ENCODE data around the gene CCNQ. TPM values are rescaled to one million over a fixed set of nuclear protein-coding genes. Genes with fewer than 3 reads are reported as not detected.

Gene CCNQ
- total RNA-seq, 5 donors from 2014 or later (not counting 1 experiment from before 2014, with no cell fraction given): 12.5 to 29.8 (median 25.5) TPM

- ChIA-PET POLR2A (no interaction called here), CTCF (interaction anchor here in 1 of 2 donors (1.1 kb wide), 1 partner anchor 10 kb away, joined by 3 read pairs; no protein-coding TSS in a partner anchor)
- Histone ChIP-seq H3K9me3 (no peaks in the 10 kb centered on the region), H3K27me3 (replicated peaks in 1 of 2; ENCODE audit: control insufficient read depth in 2 of 2, extremely low read depth in 1 of 2, insufficient read depth in 2 of 2, low read length in 1 of 2) (no peaks in the 10 kb centered on the region), H3K4me1 (ENCODE audit: control insufficient read depth in 1 of 2, extremely low read depth in 1 of 2, insufficient read depth in 2 of 2, low read length in 2 of 2) (peaks cover 3 to 16% of the 10 kb centered on the region in 2 experiments), H3K36me3 (ENCODE audit: control insufficient read depth in 2 of 2, extremely low read depth in 1 of 2, insufficient read depth in 1 of 2, low read length in 1 of 2) (no peaks in the 10 kb centered on the region), H3K27ac (ENCODE audit: low read length) (no peak overlapping the region), H3K4me3 (ENCODE audit: control insufficient read depth in 1 of 2, extremely low read depth in 1 of 2, low read length in 1 of 2) (no peak overlapping the region)
- no peak for ATAC-seq (replicated peaks in 1 of 4)
- no peak for DNase-seq
- peaks cover 8 to 24% (median 20%) of the 10 kb centered on the region in 3 donors for H3K4me1 Mint-ChIP-seq
- H3K27ac Mint-ChIP-seq: no peak overlapping the region
- peaks cover 0 to 5% of the 10 kb centered on the region in 2 donors for H3K27me3 Mint-ChIP-seq
- no peaks in the 10 kb centered on the region for H3K36me3 Mint-ChIP-seq
- H3K4me3 Mint-ChIP-seq: no peak overlapping the region
- 92% methylated on average over 15 of the region's 18 CpGs for WGBS (ENCODE audit: insufficient coverage)
- no peaks in the 10 kb centered on the region for H3K9me3 Mint-ChIP-seq
Observed at GRCh38 chrX:153578200-153578835, 20.6 kb downstream of the CCNQ start.

DNA sequence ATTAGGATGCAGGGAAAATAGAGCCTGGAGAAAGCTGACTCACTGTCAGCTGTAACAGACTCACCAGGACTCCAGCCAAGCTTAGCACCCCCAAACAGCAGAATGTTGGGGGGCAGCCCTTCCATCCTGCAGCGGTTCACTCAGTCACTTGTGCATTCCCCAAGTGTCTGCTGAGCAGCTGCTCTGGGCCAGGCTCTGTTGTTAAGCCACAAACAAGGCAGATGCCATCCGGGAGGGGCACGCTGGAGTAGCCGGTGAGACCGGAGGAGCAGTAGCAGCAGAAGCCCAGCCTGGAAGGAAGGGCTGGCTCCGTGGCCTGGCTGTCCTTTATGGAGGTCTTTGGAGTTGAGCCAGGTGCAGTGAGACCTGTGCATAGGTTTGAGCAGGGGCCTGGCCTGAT lies 22.0 kb downstream of the CCNQ start:
- Mint-ChIP-seq H3K27me3 (peaks cover 0 to 5% of the 10 kb centered on the region in 2 donors), H3K36me3 (no peaks in the 10 kb centered on the region), H3K9me3 (no peaks in the 10 kb centered on the region), H3K4me1 (peaks cover 0 to 12% (median 8%) of the 10 kb centered on the region in 3 donors), H3K27ac (no peak overlapping the region), H3K4me3 (no peak overlapping the region)
- ChIA-PET POLR2A (no interaction called here), CTCF (no interaction called here)
- WGBS (ENCODE audit: insufficient coverage): 93% methylated on average over 4 of the region's 6 CpGs
- DNase-seq: no peak
- Histone ChIP-seq H3K9me3 (no peaks in the 10 kb centered on the region), H3K4me1 (ENCODE audit: control insufficient read depth in 1 of 2, extremely low read depth in 1 of 2, insufficient read depth in 2 of 2, low read length in 2 of 2) (peaks cover 0 to 4% of the 10 kb centered on the region in 2 experiments), H3K36me3 (ENCODE audit: control insufficient read depth in 2 of 2, extremely low read depth in 1 of 2, insufficient read depth in 1 of 2, low read length in 1 of 2) (no peaks in the 10 kb centered on the region), H3K27ac (ENCODE audit: low read length) (no peak overlapping the region), H3K27me3 (replicated peaks in 1 of 2; ENCODE audit: control insufficient read depth in 2 of 2, extremely low read depth in 1 of 2, insufficient read depth in 2 of 2, low read length in 1 of 2) (no peaks in the 10 kb centered on the region), H3K4me3 (ENCODE audit: control insufficient read depth in 1 of 2, extremely low read depth in 1 of 2, low read length in 1 of 2) (no peak overlapping the region)
- ATAC-seq (replicated peaks in 1 of 4): no peak

GRCh38 chrX:153576239-153576870 lies 22.6 kb downstream of the CCNQ start:
- H3K27ac Mint-ChIP-seq: no peak overlapping the region
- no peak for DNase-seq
- H3K4me1 Mint-ChIP-seq: peaks cover 2 to 12% (median 6%) of the 10 kb centered on the region in 3 donors
- Histone ChIP-seq H3K9me3 (no peaks in the 10 kb centered on the region), H3K27ac (ENCODE audit: low read length) (no peak overlapping the region), H3K27me3 (replicated peaks in 1 of 2; ENCODE audit: control insufficient read depth in 2 of 2, extremely low read depth in 1 of 2, insufficient read depth in 2 of 2, low read length in 1 of 2) (no peaks in the 10 kb centered on the region), H3K4me3 (ENCODE audit: control insufficient read depth in 1 of 2, extremely low read depth in 1 of 2, low read length in 1 of 2) (no peak overlapping the region), H3K4me1 (ENCODE audit: control insufficient read depth in 1 of 2, extremely low read depth in 1 of 2, insufficient read depth in 2 of 2, low read length in 2 of 2) (peaks cover 0 to 2% of the 10 kb centered on the region in 2 experiments), H3K36me3 (ENCODE audit: control insufficient read depth in 2 of 2, extremely low read depth in 1 of 2, insufficient read depth in 1 of 2, low read length in 1 of 2) (no peaks in the 10 kb centered on the region)
- H3K4me3 Mint-ChIP-seq: no peak overlapping the region
- no peaks in the 10 kb centered on the region for H3K9me3 Mint-ChIP-seq
- CTCF ChIA-PET: no interaction called here
- POLR2A ChIA-PET: no interaction called here
- 100% methylated on average over 2 of the region's 10 CpGs for WGBS (ENCODE audit: insufficient coverage)
- peaks cover 0 to 5% of the 10 kb centered on the region in 2 donors for H3K27me3 Mint-ChIP-seq
- no peaks in the 10 kb centered on the region for H3K36me3 Mint-ChIP-seq
- ATAC-seq (replicated peaks in 1 of 4): no peak

GRCh38 chrX:153573984-153574383 lies 25.0 kb downstream of the CCNQ start:
- no peaks in the 10 kb centered on the region for H3K36me3 ChIP-seq (ENCODE audit: control insufficient read depth in 2 of 2, extremely low read depth in 1 of 2, insufficient read depth in 1 of 2, low read length in 1 of 2)
- no peak overlapping the region for H3K4me3 ChIP-seq (ENCODE audit: control insufficient read depth in 1 of 2, extremely low read depth in 1 of 2, low read length in 1 of 2)
- Mint-ChIP-seq H3K4me1 (peaks cover 1 to 8% (median 5%) of the 10 kb centered on the region in 3 donors), H3K27ac (no peak overlapping the region), H3K4me3 (no peak overlapping the region), H3K27me3 (peaks cover 0 to 5% of the 10 kb centered on the region in 2 donors), H3K36me3 (no peaks in the 10 kb centered on the region), H3K9me3 (no peaks in the 10 kb centered on the region)
- WGBS (ENCODE audit: insufficient coverage): 55% methylated on average over 2 of the region's 4 CpGs
- ChIA-PET CTCF (no interaction called here), POLR2A (no interaction called here)
- H3K4me1 ChIP-seq (ENCODE audit: control insufficient read depth in 1 of 2, extremely low read depth in 1 of 2, insufficient read depth in 2 of 2, low read length in 2 of 2): peaks cover 0 to 5% of the 10 kb centered on the region in 2 experiments
- H3K27me3 ChIP-seq (replicated peaks in 1 of 2; ENCODE audit: control insufficient read depth in 2 of 2, extremely low read depth in 1 of 2, insufficient read depth in 2 of 2, low read length in 1 of 2): no peaks in the 10 kb centered on the region
- no peaks in the 10 kb centered on the region for H3K9me3 ChIP-seq
- no peak for DNase-seq
- no peak overlapping the region for H3K27ac ChIP-seq (ENCODE audit: low read length)
- no peak for ATAC-seq (replicated peaks in 1 of 4)

GRCh38 chrX:153572601-153573000 lies 26.3 kb downstream of the CCNQ start:
- H3K36me3 ChIP-seq (ENCODE audit: control insufficient read depth in 2 of 2, extremely low read depth in 1 of 2, insufficient read depth in 1 of 2, low read length in 1 of 2): no peaks in the 10 kb centered on the region
- no peaks in the 10 kb centered on the region for H3K36me3 Mint-ChIP-seq
- POLR2A ChIA-PET: no interaction called here

GRCh38 chrX:153571534-153571908 lies 27.4 kb downstream of the CCNQ start:
- ATAC-seq (replicated peaks in 1 of 4) (no peak), DNase-seq (no peak)
- H3K36me3 ChIP-seq (ENCODE audit: control insufficient read depth in 2 of 2, extremely low read depth in 1 of 2, insufficient read depth in 1 of 2, low read length in 1 of 2): no peaks in the 10 kb centered on the region
- WGBS (ENCODE audit: insufficient coverage): 100% methylated on average over 1 of the region's 6 CpGs
- H3K27me3 ChIP-seq (replicated peaks in 1 of 2; ENCODE audit: control insufficient read depth in 2 of 2, extremely low read depth in 1 of 2, insufficient read depth in 2 of 2, low read length in 1 of 2): no peaks in the 10 kb centered on the region
- H3K4me3 ChIP-seq (ENCODE audit: control insufficient read depth in 1 of 2, extremely low read depth in 1 of 2, low read length in 1 of 2): no peak overlapping the region
- Mint-ChIP-seq H3K27ac (no peak overlapping the region), H3K36me3 (no peaks in the 10 kb centered on the region), H3K4me3 (no peak overlapping the region), H3K9me3 (no peaks in the 10 kb centered on the region), H3K4me1 (peaks cover 1 to 8% (median 5%) of the 10 kb centered on the region in 3 donors), H3K27me3 (no peaks in the 10 kb centered on the region)
- no peaks in the 10 kb centered on the region for H3K9me3 ChIP-seq
- no peak overlapping the region for H3K27ac ChIP-seq (ENCODE audit: low read length)
- ChIA-PET CTCF (interaction anchor here in 1 of 2 donors (0.6 kb wide), 1 partner anchor 669 kb away, joined by 3 read pairs; no protein-coding TSS in a partner anchor), POLR2A (no interaction called here)
- peaks cover 0 to 5% of the 10 kb centered on the region in 2 experiments for H3K4me1 ChIP-seq (ENCODE audit: control insufficient read depth in 1 of 2, extremely low read depth in 1 of 2, insufficient read depth in 2 of 2, low read length in 2 of 2)

More at GRCh38 chrX:153572601-153573000, 26.3 kb downstream of the CCNQ start:
- no peak overlapping the region for H3K4me3 ChIP-seq (ENCODE audit: control insufficient read depth in 1 of 2, extremely low read depth in 1 of 2, low read length in 1 of 2)
- DNase-seq (no peak), ATAC-seq (replicated peaks in 1 of 4) (no peak)
- Mint-ChIP-seq H3K4me1 (peaks cover 1 to 8% (median 5%) of the 10 kb centered on the region in 3 donors), H3K27me3 (no peaks in the 10 kb centered on the region), H3K4me3 (no peak overlapping the region), H3K9me3 (no peaks in the 10 kb centered on the region), H3K27ac (no peak overlapping the region)
- H3K9me3 ChIP-seq: no peaks in the 10 kb centered on the region
- H3K27ac ChIP-seq (ENCODE audit: low read length): no peak overlapping the region
- CTCF ChIA-PET: no interaction called here
- peaks cover 0 to 5% of the 10 kb centered on the region in 2 experiments for H3K4me1 ChIP-seq (ENCODE audit: control insufficient read depth in 1 of 2, extremely low read depth in 1 of 2, insufficient read depth in 2 of 2, low read length in 2 of 2)
- WGBS (ENCODE audit: insufficient coverage): 84% methylated on average over 5 of the region's 10 CpGs
- no peaks in the 10 kb centered on the region for H3K27me3 ChIP-seq (replicated peaks in 1 of 2; ENCODE audit: control insufficient read depth in 2 of 2, extremely low read depth in 1 of 2, insufficient read depth in 2 of 2, low read length in 1 of 2)

Measured in T-cell (primary cell).